HG03064 (cell line): Measurements from ENCODE around the gene ANO1.

Experiments
- ATAC-seq: cut with Tn5 transposase; IDR thresholded peaks from one replicate; pipeline ENCODE4 v1.9.1; 2021; ENCODE audit warnings: low read depth; ENCODE audit not compliant: unreplicated experiment

Gene ANO1

GRCh38 chr11:70230840-70231710 lies 153.0 kb downstream of the ANO1 start:
- no peak for ATAC-seq

- no peak for ATAC-seq
Measured at GRCh38 chr11:70233034-70233433, 154.9 kb downstream of the ANO1 start.

GRCh38 chr11:70233511-70233934 lies 155.4 kb downstream of the ANO1 start:
- no peak for ATAC-seq

- ATAC-seq, result no peak
Measured at GRCh38 chr11:70233962-70234361, 155.8 kb downstream of the ANO1 start.
